Cardiac fibroblast (primary cell): Measurements from ENCODE around the gene SELE.
A peak's percentile ranks its signal among the peaks of the same experiment; 100 is the strongest.

Source experiments
- DNase-seq, 2 donors: peaks; one replicate each; pipeline versions ENCODE4 v3.0.0 to v3.0.0-alpha.2; 2010; ENCODE audit warnings: low read depth in 2 of 2
- H3K4me3 ChIP-seq, 2 donors: replicated peaks in 1 of 2; 1 replicate in 1 of 2; 2 replicates in 1 of 2; pipeline ENCODE4 v1.5.1; 2011; ENCODE audit warnings: low read depth in 2 of 2, low read length in 2 of 2, mild to moderate bottlenecking in 2 of 2, moderate library complexity in 1 of 2
- CTCF ChIP-seq: IDR thresholded peaks from one replicate; pipeline ENCODE4 v1.5.1; 2011; ENCODE audit warnings: low read depth, mild to moderate bottlenecking, low read length, inconsistent platforms

Gene SELE

DNA sequence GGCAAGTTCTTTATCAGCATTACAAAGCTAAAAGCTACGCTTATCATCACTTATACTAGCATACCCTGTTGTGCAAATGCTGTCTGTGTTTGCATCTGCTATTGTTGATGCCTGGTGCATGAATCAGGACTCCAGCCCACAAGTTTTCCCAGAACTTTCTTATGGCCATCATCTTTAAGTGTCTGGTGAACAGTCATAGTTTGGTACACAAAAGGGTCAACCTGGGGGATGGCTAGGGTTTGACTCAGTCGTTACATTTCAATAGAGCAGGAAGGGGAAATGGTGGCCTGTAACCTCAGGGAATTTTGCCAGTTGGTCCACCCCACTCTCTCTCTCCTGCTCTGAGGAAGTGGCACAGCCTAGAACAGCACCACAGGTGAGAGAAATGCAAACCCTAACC, 57.9 kb downstream of the SELE start:
- TF ChIP-seq CTCF = no peak
- DNase-seq = peak; percentile 85 to 89
- H3K4me3 ChIP-seq = no peak overlapping the region
